ENCODE results near the gene RBM20. TPM values are rescaled to one million over a fixed set of nuclear protein-coding genes. Genes with fewer than 3 reads are reported as not detected.

Gene RBM20
- total and polyA plus RNA-seq, 2 donors from 2014 or later: 0.88 to 2.1 TPM

GRCh38 chr10:110632591-110633215 lies 11.4 kb upstream of the RBM20 start:
- no peak overlapping the region for H3K9ac ChIP-seq (ENCODE audit: low read length in 3 of 3)
- intact Hi-C loops (cut with DNase I): no loop called here

DNA sequence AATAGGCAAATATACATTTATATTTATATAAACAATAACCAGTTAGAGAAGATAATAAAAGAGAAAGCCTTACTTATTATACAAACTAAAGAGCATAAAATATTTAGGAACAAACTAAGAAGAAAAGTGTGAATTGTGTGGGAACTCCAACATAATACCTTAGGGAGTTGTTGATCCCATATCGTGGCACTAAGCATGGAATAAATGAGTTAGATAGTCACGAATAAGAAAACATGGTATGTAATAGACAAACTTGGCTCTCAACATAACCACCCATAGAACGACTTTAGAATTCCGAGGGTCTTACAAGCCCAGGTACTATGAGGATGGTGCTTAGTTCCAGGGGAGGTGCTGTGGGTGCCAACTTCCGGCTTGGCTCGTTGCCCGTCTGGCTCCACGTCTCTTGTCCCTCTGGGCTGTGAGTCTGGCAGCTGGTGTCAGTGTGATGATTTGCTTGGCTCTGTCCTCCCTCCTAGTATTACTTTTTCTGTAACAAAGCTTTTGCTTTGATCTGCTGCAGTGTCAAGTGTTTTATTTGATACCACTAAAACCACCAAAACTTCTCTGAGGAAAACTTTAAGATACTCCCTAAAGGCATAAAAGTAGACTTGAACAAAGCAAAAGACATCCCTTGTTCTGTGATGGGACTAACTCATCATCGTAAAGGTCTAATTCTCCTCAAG lies 9.5 kb upstream of the RBM20 start:
- FAIRE-seq (no peak), DNase-seq (peak in 4 of 5 donors; percentile 69 to 83 (median 76))
- no peak overlapping the region for H3K27ac ChIP-seq (ENCODE audit: low read depth in 2 of 2, low read length in 2 of 2)
- H3K4me3 ChIP-seq (ENCODE audit: low read length in 3 of 3): peak overlapping the region in 2 of 3 donors; percentile 26 to 35
- intact Hi-C loops (cut with DNase I): no loop called here
- no peaks in the 10 kb centered on the region for H3K27me3 ChIP-seq (ENCODE audit: control insufficient read depth, insufficient read depth, low read length)
- H3K4me1 ChIP-seq (ENCODE audit: control insufficient read depth in 2 of 3, insufficient read depth in 2 of 3, low read depth in 1 of 3, low read length in 3 of 3): peaks cover 0 to 2% (median 0%) of the 10 kb centered on the region in 3 donors
- no peaks in the 10 kb centered on the region for H3K9me3 ChIP-seq (ENCODE audit: control insufficient read depth in 2 of 3, insufficient read depth in 1 of 3, low read length in 3 of 3)
- H3K36me3 ChIP-seq (ENCODE audit: control insufficient read depth in 2 of 3, insufficient read depth in 3 of 3, low read length in 3 of 3): no peaks in the 10 kb centered on the region
- no peak overlapping the region for H3K9ac ChIP-seq (ENCODE audit: low read length in 3 of 3)
- TF ChIP-seq, protein P1, sequence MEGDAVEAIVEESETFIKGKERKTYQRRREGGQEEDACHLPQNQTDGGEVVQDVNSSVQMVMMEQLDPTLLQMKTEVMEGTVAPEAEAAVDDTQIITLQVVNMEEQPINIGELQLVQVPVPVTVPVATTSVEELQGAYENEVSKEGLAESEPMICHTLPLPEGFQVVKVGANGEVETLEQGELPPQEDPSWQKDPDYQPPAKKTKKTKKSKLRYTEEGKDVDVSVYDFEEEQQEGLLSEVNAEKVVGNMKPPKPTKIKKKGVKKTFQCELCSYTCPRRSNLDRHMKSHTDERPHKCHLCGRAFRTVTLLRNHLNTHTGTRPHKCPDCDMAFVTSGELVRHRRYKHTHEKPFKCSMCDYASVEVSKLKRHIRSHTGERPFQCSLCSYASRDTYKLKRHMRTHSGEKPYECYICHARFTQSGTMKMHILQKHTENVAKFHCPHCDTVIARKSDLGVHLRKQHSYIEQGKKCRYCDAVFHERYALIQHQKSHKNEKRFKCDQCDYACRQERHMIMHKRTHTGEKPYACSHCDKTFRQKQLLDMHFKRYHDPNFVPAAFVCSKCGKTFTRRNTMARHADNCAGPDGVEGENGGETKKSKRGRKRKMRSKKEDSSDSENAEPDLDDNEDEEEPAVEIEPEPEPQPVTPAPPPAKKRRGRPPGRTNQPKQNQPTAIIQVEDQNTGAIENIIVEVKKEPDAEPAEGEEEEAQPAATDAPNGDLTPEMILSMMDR (IDR thresholded peaks at IDR 0.05; ENCODE audit: borderline replicate concordance, extremely low read depth, insufficient read depth): no peak

More at GRCh38 chr10:110632591-110633215, 11.4 kb upstream of the RBM20 start:
- H3K27ac ChIP-seq (ENCODE audit: low read depth in 2 of 2, low read length in 2 of 2): no peak overlapping the region
- H3K27me3 ChIP-seq (ENCODE audit: control insufficient read depth, insufficient read depth, low read length): no peaks in the 10 kb centered on the region
- no peaks in the 10 kb centered on the region for H3K9me3 ChIP-seq (ENCODE audit: control insufficient read depth in 2 of 3, insufficient read depth in 1 of 3, low read length in 3 of 3)
- no peak for FAIRE-seq
- H3K4me3 ChIP-seq (ENCODE audit: low read length in 3 of 3): no peak overlapping the region
- H3K4me1 ChIP-seq (ENCODE audit: control insufficient read depth in 2 of 3, insufficient read depth in 2 of 3, low read depth in 1 of 3, low read length in 3 of 3): peaks cover 0 to 2% (median 0%) of the 10 kb centered on the region in 3 donors
- TF ChIP-seq, protein P1 (IDR thresholded peaks at IDR 0.05; ENCODE audit: borderline replicate concordance, extremely low read depth, insufficient read depth): no peak
- DNase-seq: peak in 1 of 5 donors; percentile 15
- H3K36me3 ChIP-seq (ENCODE audit: control insufficient read depth in 2 of 3, insufficient read depth in 3 of 3, low read length in 3 of 3): no peaks in the 10 kb centered on the region

- no peaks in the 10 kb centered on the region for H3K9me3 ChIP-seq (ENCODE audit: control insufficient read depth in 2 of 3, insufficient read depth in 1 of 3, low read length in 3 of 3)
- intact Hi-C loops (cut with DNase I): no loop called here
- FAIRE-seq (no peak), DNase-seq (no peak)
- H3K27ac ChIP-seq (ENCODE audit: low read depth in 2 of 2, low read length in 2 of 2): no peak overlapping the region
- no peaks in the 10 kb centered on the region for H3K36me3 ChIP-seq (ENCODE audit: control insufficient read depth in 2 of 3, insufficient read depth in 3 of 3, low read length in 3 of 3)
- H3K27me3 ChIP-seq (ENCODE audit: control insufficient read depth, insufficient read depth, low read length): no peaks in the 10 kb centered on the region
- H3K9ac ChIP-seq (ENCODE audit: low read length in 3 of 3): no peak overlapping the region
- peaks cover 0 to 9% (median 2%) of the 10 kb centered on the region in 3 donors for H3K4me1 ChIP-seq (ENCODE audit: control insufficient read depth in 2 of 3, insufficient read depth in 2 of 3, low read depth in 1 of 3, low read length in 3 of 3)
- TF ChIP-seq, protein P1 (IDR thresholded peaks at IDR 0.05; ENCODE audit: borderline replicate concordance, extremely low read depth, insufficient read depth): no peak
- no peak overlapping the region for H3K4me3 ChIP-seq (ENCODE audit: low read length in 3 of 3)
Measured at GRCh38 chr10:110636572-110636931, 7.6 kb upstream of the RBM20 start.
